GM06990 (cell line): ENCODE results near the gene ATG4B.
A peak's percentile ranks its signal among the peaks of the same experiment; 100 is the strongest.

Source experiments
- DNase-seq: peaks from one replicate; pipeline ENCODE4 v3.0.0-alpha.2; 2011; ENCODE audit not compliant: insufficient read length; ENCODE audit errors: extremely low read depth
- H3K27me3 ChIP-seq: replicated peaks from 2 replicates; pipeline ENCODE4 v1.6.0; 2011; ENCODE audit warnings: low read length; ENCODE audit not compliant: control insufficient read depth, insufficient read depth
- H3K36me3 ChIP-seq: 2 replicates; pipeline ENCODE4 v1.5.1; 2011; ENCODE audit warnings: low read length; ENCODE audit not compliant: control insufficient read depth, insufficient read depth
- H3K4me3 ChIP-seq: replicated peaks from 2 replicates; pipeline ENCODE4 v1.5.1; 2011; ENCODE audit warnings: low read depth, mild to moderate bottlenecking, control low read depth, low read length
- TF ChIP-seq, protein P1 (sequence below): IDR thresholded peaks from 2 replicates; pipeline ENCODE4 v1.5.1; 2011; ENCODE audit warnings: low read length, control low read depth, mild to moderate bottlenecking, inconsistent platforms; ENCODE audit not compliant: insufficient read depth, poor library complexity, severe bottlenecking

ATG4B gene

GRCh38 chr2:241616168-241617125 lies 21.0 kb upstream of the ATG4B start:
- peaks cover 5% of the 10 kb centered on the region for H3K36me3 ChIP-seq
- TF ChIP-seq, protein P1, sequence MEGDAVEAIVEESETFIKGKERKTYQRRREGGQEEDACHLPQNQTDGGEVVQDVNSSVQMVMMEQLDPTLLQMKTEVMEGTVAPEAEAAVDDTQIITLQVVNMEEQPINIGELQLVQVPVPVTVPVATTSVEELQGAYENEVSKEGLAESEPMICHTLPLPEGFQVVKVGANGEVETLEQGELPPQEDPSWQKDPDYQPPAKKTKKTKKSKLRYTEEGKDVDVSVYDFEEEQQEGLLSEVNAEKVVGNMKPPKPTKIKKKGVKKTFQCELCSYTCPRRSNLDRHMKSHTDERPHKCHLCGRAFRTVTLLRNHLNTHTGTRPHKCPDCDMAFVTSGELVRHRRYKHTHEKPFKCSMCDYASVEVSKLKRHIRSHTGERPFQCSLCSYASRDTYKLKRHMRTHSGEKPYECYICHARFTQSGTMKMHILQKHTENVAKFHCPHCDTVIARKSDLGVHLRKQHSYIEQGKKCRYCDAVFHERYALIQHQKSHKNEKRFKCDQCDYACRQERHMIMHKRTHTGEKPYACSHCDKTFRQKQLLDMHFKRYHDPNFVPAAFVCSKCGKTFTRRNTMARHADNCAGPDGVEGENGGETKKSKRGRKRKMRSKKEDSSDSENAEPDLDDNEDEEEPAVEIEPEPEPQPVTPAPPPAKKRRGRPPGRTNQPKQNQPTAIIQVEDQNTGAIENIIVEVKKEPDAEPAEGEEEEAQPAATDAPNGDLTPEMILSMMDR = no peak
- DNase-seq = no peak
- H3K27me3 ChIP-seq = no peaks in the 10 kb centered on the region
- peak overlapping the region; percentile 56 for H3K4me3 ChIP-seq

GRCh38 chr2:241617431-241618154 lies 19.9 kb upstream of the ATG4B start:
- TF ChIP-seq, protein P1 = no peak
- Histone ChIP-seq H3K27me3 (no peaks in the 10 kb centered on the region), H3K36me3 (peaks cover 4% of the 10 kb centered on the region), H3K4me3 (peak overlapping the region; percentile 56)
- DNase-seq = no peak

GRCh38 chr2:241618296-241618805 lies 19.1 kb upstream of the ATG4B start:
- Histone ChIP-seq H3K27me3 (no peaks in the 10 kb centered on the region), H3K4me3 (no peak overlapping the region; the same call in 1 of the 2 replicates), H3K36me3 (peaks cover 3% of the 10 kb centered on the region)
- TF ChIP-seq, protein P1 = no peak
- DNase-seq = no peak

- H3K4me3 ChIP-seq = no peak overlapping the region
- peaks cover 3% of the 10 kb centered on the region for H3K36me3 ChIP-seq
- TF ChIP-seq, protein P1 = no peak
- no peaks in the 10 kb centered on the region for H3K27me3 ChIP-seq
- no peak for DNase-seq
Observed at GRCh38 chr2:241618829-241619228, 18.7 kb upstream of the ATG4B start.

GRCh38 chr2:241619597-241620418 lies 17.7 kb upstream of the ATG4B start:
- no peak for DNase-seq
- no peak overlapping the region for H3K4me3 ChIP-seq
- TF ChIP-seq, protein P1 = no peak
- H3K36me3 ChIP-seq = peaks cover 3% of the 10 kb centered on the region
- H3K27me3 ChIP-seq = no peaks in the 10 kb centered on the region
